MM.1S (cell line): ENCODE measurements around the gene POLE.

Experiments used
- DNase-seq: peaks from one replicate; pipeline ENCODE4 v3.0.0-alpha.2; 2015
- H2AFZ ChIP-seq: fragments of 300-600 bp; sonication (generic); 2 replicates; pipeline ENCODE4 v1.6.0; 2016; ENCODE audit warnings: antibody characterized with exemption, low read length
- H3F3A ChIP-seq: fragments of 300-600 bp; sonication (generic); 2 replicates; pipeline ENCODE4 v1.6.1; 2016; ENCODE audit warnings: mild to moderate bottlenecking, antibody characterized with exemption, low read length, moderate library complexity, mixed read lengths; ENCODE audit not compliant: insufficient read depth
- H3K27ac ChIP-seq: fragments of 300-600 bp; sonication (generic); 2 replicates; pipeline ENCODE4 v1.5.1; 2016; ENCODE audit warnings: mild to moderate bottlenecking, low read length
- H3K27me3 ChIP-seq: fragments of 300-600 bp; sonication (generic); replicated peaks from 2 replicates; pipeline ENCODE4 v1.6.0; 2016; ENCODE audit warnings: low read length; ENCODE audit not compliant: insufficient read depth
- H3K36me3 ChIP-seq: fragments of 300-600 bp; sonication (generic); replicated peaks from 2 replicates; pipeline ENCODE4 v1.6.1; 2016; ENCODE audit warnings: mild to moderate bottlenecking, low read length, mixed read lengths; ENCODE audit not compliant: insufficient read depth
- H3K4me1 ChIP-seq: fragments of 300-600 bp; sonication (generic); 2 replicates; pipeline ENCODE4 v1.6.1; 2016; ENCODE audit warnings: low read length, mixed read lengths
- H3K4me2 ChIP-seq: fragments of 300-600 bp; sonication (generic); 2 replicates; pipeline ENCODE4 v1.6.0; 2016; ENCODE audit warnings: low read depth, low read length
- H3K4me3 ChIP-seq: fragments of 300-600 bp; sonication (generic); 2 replicates; pipeline ENCODE4 v1.5.1; 2016; ENCODE audit warnings: low read length, mixed read lengths
- H3K79me2 ChIP-seq: fragments of 300-600 bp; sonication (generic); 2 replicates; pipeline ENCODE4 v1.6.1; 2016; ENCODE audit warnings: mixed run types, low read length, mixed read lengths
- H3K9ac ChIP-seq: fragments of 300-600 bp; sonication (generic); 2 replicates; pipeline ENCODE4 v1.6.1; 2016; ENCODE audit warnings: low read length, mixed read lengths
- H3K9me2 ChIP-seq: fragments of 300-600 bp; sonication (generic); replicated peaks from 2 replicates; pipeline ENCODE4 v1.6.1; 2016; ENCODE audit warnings: mild to moderate bottlenecking, low read length, mixed read lengths; ENCODE audit not compliant: insufficient read depth
- H3K9me3 ChIP-seq: fragments of 300-600 bp; sonication (generic); replicated peaks from 2 replicates; pipeline ENCODE4 v1.6.1; 2016; ENCODE audit warnings: mild to moderate bottlenecking, low read length, mixed read lengths; ENCODE audit not compliant: insufficient read depth
- H4K20me1 ChIP-seq: fragments of 300-600 bp; sonication (generic); 2 replicates; pipeline ENCODE4 v1.6.1; 2016; ENCODE audit warnings: mild to moderate bottlenecking, low read length, moderate library complexity, mixed read lengths; ENCODE audit not compliant: insufficient read depth
- EZH2 ChIP-seq: fragments of 300-600 bp; sonication (generic); optimal IDR thresholded peaks from 2 replicates; pipeline ENCODE3; 2017; ENCODE audit warnings: low read depth, mild to moderate bottlenecking, antibody characterized with exemption, low read length, mixed read lengths
- EZH2phosphoT487 ChIP-seq: fragments of 300-600 bp; sonication (generic); IDR thresholded peaks from 2 replicates; pipeline ENCODE4 v1.6.1; 2018; ENCODE audit warnings: antibody characterized with exemption, low read length
- TF ChIP-seq, protein P1 (sequence below): fragments of 300-600 bp; sonication (generic); IDR thresholded peaks from 2 replicates; pipeline ENCODE4 v1.5.1; 2016; ENCODE audit warnings: antibody characterized with exemption, low read length, mixed read lengths

Gene POLE

GRCh38 chr12:132717531-132718387 is 30.6 kb upstream of the POLE start:
- Histone ChIP-seq H3K9me3 (no peaks in the 10 kb centered on the region), H3K9ac (no peak overlapping the region), H3K4me2 (no peak overlapping the region), H3F3A (no peaks in the 10 kb centered on the region), H2AFZ (no peak overlapping the region), H3K27me3 (no peaks in the 10 kb centered on the region), H4K20me1 (no peaks in the 10 kb centered on the region), H3K36me3 (no peaks in the 10 kb centered on the region; the same call in none of the 2 replicates), H3K4me3 (no peak overlapping the region), H3K27ac (no peak overlapping the region), H3K9me2 (no peaks in the 10 kb centered on the region), H3K79me2 (peaks cover 17% of the 10 kb centered on the region), H3K4me1 (no peaks in the 10 kb centered on the region)
- DNase-seq = no peak
- TF ChIP-seq EZH2 = no peak
- TF ChIP-seq, protein P1, sequence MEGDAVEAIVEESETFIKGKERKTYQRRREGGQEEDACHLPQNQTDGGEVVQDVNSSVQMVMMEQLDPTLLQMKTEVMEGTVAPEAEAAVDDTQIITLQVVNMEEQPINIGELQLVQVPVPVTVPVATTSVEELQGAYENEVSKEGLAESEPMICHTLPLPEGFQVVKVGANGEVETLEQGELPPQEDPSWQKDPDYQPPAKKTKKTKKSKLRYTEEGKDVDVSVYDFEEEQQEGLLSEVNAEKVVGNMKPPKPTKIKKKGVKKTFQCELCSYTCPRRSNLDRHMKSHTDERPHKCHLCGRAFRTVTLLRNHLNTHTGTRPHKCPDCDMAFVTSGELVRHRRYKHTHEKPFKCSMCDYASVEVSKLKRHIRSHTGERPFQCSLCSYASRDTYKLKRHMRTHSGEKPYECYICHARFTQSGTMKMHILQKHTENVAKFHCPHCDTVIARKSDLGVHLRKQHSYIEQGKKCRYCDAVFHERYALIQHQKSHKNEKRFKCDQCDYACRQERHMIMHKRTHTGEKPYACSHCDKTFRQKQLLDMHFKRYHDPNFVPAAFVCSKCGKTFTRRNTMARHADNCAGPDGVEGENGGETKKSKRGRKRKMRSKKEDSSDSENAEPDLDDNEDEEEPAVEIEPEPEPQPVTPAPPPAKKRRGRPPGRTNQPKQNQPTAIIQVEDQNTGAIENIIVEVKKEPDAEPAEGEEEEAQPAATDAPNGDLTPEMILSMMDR = no peak

GRCh38 chr12:132717011-132717410 is 29.9 kb upstream of the POLE start:
- H3K4me1 ChIP-seq = no peaks in the 10 kb centered on the region
- H3K27ac ChIP-seq = no peak overlapping the region
- TF ChIP-seq, protein P1 = no peak
- TF ChIP-seq EZH2phosphoT487 = no peak
- no peak for TF ChIP-seq EZH2
- no peak overlapping the region for H2AFZ ChIP-seq
- no peaks in the 10 kb centered on the region for H3K9me3 ChIP-seq
- no peaks in the 10 kb centered on the region for H4K20me1 ChIP-seq
- H3K36me3 ChIP-seq = no peaks in the 10 kb centered on the region; the same call in none of the 2 replicates
- no peak overlapping the region for H3K9ac ChIP-seq
- no peak overlapping the region for H3K4me3 ChIP-seq
- no peaks in the 10 kb centered on the region for H3K9me2 ChIP-seq
- no peaks in the 10 kb centered on the region for H3F3A ChIP-seq
- no peaks in the 10 kb centered on the region for H3K27me3 ChIP-seq
- DNase-seq = no peak
- no peak overlapping the region for H3K4me2 ChIP-seq
- peaks cover 24% of the 10 kb centered on the region for H3K79me2 ChIP-seq

- Histone ChIP-seq H3K9me2 (no peaks in the 10 kb centered on the region), H3K4me1 (no peaks in the 10 kb centered on the region), H4K20me1 (no peaks in the 10 kb centered on the region), H3F3A (no peaks in the 10 kb centered on the region), H3K4me2 (no peak overlapping the region), H3K4me3 (no peak overlapping the region), H3K27me3 (no peaks in the 10 kb centered on the region), H3K9ac (no peak overlapping the region), H2AFZ (no peak overlapping the region), H3K36me3 (no peaks in the 10 kb centered on the region; the same call in none of the 2 replicates), H3K27ac (no peak overlapping the region), H3K9me3 (no peaks in the 10 kb centered on the region), H3K79me2 (peaks cover 31% of the 10 kb centered on the region)
- no peak for DNase-seq
- TF ChIP-seq, protein P1 = no peak
- TF ChIP-seq EZH2 = no peak
- no peak for TF ChIP-seq EZH2phosphoT487
These were observed 29.2 kb upstream of the POLE start for GRCh38 chr12:132716356-132716755.
